Stimulated activated CD8-positive, alpha-beta memory T cell treated with anti-CD3 and anti-CD28 coated beads, Interleukin-4, amount 100 ng/mL, for 4 hours (primary cell): ENCODE measurements around the gene TRIM8.
"Not testable (repeated sequence)": the region's sequence is repeated elsewhere in the genome, so short reads cannot be mapped to it uniquely, and the experiment has no call there.

ENCODE experiments used
- DNase-seq, 2 donors: peaks; one replicate each; pipeline ENCODE4 v3.0.0-alpha.2; 2020; ENCODE audit warnings: low read depth in 2 of 2, low spot score in 1 of 2

TRIM8 gene

GRCh38 chr10:102691285-102692066 lies 47.2 kb downstream of the TRIM8 start:
- no peak for DNase-seq

GRCh38 chr10:102695401-102695800 lies 51.1 kb downstream of the TRIM8 start:
- not testable (repeated sequence) for DNase-seq

GRCh38 chr10:102696736-102697135 lies 52.5 kb downstream of the TRIM8 start:
- DNase-seq: no peak

- DNase-seq: no peak
These were observed 54.6 kb downstream of the TRIM8 start for GRCh38 chr10:102698894-102699293.

- DNase-seq: no peak
These were observed 57.0 kb downstream of the TRIM8 start for GRCh38 chr10:102701272-102701671.

DNA sequence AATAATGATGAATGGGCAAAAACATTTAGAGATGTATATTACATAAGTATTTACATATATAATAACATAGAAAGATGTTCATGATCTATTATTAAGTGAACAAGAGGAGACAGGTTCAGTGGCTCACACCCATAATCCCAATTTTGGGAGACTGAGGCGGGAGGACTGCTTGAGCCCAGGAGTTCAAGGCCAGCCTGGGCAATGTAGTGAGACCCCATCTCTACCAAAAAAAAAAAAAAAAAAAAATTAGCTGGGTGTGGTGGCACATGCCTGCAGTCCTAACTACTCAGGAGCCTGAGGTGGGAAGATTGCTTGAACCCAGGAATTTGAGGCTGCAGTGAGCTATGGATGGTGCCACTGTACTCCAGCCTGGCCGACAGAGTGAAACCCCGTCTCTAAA lies 57.5 kb downstream of the TRIM8 start:
- DNase-seq: no peak

GRCh38 chr10:102702742-102703141 lies 58.5 kb downstream of the TRIM8 start:
- no peak for DNase-seq

GRCh38 chr10:102704915-102705314 lies 60.6 kb downstream of the TRIM8 start:
- no peak for DNase-seq

DNA sequence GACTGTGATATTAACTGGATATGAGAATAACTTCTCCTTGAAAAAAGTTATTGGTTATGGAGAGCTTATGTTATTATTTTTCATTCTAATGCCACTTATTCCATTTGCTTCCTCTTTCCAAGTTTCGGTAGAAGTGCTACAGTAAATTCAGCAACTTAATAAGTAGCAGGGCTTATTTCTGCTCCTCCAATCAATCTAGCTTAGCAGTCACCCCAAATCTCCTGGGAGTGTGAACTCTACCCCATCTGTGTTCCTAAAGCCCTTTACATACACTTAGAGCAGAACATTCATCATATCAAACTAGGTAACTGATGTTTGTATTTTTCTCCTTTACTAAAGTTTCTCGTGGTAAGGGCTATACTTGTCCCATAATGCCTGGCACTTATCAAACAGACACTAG lies 61.3 kb downstream of the TRIM8 start:
- DNase-seq: no peak
